OCI-LY1 (cell line): ENCODE measurements around the gene PHLDB2.

ENCODE experiments used
- CTCF ChIP-seq: fragments of 200-600 bp; sonication (generic), shearing (Covaris generic); IDR thresholded peaks from 2 replicates; pipeline ENCODE4 v1.5.1; 2017; ENCODE audit warnings: mild to moderate bottlenecking, antibody characterized with exemption, low read length, moderate library complexity, mixed read lengths
- EZH2 ChIP-seq: fragments of 200-600 bp; sonication (generic), shearing (Covaris generic); IDR thresholded peaks from 2 replicates; pipeline ENCODE4 v1.8.0; 2017; ENCODE audit warnings: borderline replicate concordance, mixed run types, mild to moderate bottlenecking, antibody characterized with exemption, low read length, moderate library complexity, mixed read lengths

- TF ChIP-seq CTCF (no peak), EZH2 (no peak)
Measured at GRCh38 chr3:112009670-112010069, 150.6 kb downstream of the PHLDB2 start.
